Endometrium (tissue), 2 donors: Measurements from ENCODE around the gene HSPA4L.

Source experiments
- FAIRE-seq: peaks from 2 replicates; lab custom pipeline; 2012; peaks lifted over from hg19 to GRCh38; lab: Jason Lieb, UNC
- donor health status: control.
- donor health status: control.

Gene HSPA4L

DNA sequence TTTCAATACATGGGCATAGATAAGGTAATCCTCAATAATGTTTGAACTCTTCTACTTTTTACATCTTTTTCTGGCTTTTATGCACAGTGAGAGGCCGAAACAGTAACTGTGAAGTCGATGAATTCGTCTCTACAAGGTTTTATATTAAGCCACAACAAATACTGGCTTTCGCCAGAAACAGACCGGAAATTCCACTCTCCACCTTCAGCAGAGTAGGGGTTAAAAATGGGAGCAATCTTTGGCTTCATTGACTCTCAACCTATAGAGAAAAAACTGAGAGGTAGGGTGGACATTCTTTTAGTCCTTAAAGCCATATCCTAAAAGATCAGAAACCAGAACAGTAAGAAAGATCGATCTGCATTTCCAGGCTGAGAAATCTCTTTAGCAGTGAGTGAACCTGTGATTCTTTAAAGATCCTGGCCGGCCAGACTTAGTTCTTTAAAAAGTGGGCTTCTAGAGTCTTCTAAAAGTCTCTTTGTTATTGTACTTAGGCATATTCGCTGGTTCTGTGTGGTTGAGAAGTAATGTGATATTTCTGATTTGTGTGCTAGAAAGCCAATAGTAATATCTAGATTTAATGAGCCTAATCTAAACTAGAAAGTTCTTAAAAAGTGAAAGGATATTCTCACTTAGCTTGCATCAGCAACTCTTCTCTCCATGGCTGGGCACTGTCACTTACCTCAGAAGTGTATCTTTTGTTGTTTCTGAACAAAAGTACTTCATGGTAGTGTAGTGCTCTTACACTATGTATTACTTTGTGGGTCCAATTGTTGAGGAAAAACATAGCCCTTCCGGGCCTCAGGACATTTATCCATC, 2.0 kb downstream of the HSPA4L start:
- no peak for FAIRE-seq

DNA sequence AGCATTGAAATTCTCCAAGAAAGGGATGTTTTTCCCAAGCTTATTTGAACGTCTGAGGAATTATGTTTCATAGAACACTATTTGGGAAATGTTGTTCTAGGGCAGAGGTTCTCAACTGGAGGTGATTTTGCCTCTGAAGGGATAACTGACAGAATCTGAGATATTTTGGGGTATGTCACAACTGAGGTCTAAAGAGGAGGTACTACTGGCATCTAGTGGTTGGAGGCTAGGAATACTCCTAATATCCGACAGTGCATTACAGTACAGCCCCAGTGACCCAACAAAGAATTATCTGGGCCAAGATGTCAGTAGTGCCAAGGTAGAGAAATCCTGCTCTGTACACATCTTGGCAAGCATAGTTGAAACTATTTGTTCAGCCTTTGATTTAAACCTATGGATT, 6.4 kb downstream of the HSPA4L start:
- FAIRE-seq: no peak

DNA sequence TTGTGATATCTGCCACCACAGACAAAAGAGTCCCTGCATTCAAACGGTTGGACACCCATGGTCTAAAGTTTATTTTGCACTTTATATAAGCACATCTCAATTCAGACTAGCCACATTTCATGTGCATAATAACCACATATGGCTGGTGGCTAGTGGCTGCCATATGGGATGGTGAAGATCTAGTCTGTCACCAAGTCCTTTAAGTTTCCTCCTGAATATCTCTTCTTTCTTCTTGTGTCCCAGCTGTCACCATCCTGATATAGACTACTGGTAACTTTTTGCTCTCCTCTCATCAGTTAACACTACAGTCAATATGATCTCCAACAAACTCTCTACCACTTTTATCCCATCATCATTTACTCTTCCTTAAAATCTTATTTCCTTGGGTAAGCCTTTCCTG, 9.3 kb downstream of the HSPA4L start:
- no peak for FAIRE-seq

DNA sequence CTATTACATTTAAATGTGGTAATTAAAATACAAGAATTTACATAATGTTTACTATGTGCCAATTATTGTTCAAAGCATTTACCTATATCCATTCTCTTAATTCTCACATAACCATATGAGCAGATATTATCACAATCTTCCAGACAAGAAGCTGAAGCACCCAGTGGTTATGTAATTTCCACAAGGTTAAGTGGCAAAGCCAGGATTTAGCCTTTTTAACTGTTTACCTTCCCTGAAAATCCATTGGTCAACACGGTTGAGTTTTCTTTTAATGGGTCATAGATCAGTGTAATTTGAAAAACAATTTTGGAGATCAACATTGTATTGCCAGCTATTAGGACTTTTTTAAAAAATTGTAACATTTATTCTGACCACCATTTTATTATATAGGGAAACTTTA, 11.4 kb downstream of the HSPA4L start:
- no peak for FAIRE-seq

DNA sequence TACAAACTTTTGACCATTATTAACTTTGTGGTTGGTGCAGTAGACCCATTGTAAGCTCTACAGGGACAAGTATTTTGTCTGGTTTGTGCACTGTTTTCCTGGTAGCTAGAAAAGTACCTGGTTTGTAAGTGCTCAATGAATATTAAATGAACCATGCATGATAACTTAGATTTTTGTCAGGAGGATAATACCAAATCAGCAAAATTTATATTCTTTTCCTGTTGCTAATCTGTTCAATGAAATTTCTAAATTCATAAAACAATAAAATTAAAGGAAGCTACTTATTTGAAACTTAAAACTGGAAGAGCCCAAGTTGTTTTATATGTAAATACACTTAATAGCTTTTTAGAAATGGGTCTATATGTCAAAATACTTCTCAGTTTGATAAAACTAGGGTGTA, 17.6 kb downstream of the HSPA4L start:
- FAIRE-seq: no peak

DNA sequence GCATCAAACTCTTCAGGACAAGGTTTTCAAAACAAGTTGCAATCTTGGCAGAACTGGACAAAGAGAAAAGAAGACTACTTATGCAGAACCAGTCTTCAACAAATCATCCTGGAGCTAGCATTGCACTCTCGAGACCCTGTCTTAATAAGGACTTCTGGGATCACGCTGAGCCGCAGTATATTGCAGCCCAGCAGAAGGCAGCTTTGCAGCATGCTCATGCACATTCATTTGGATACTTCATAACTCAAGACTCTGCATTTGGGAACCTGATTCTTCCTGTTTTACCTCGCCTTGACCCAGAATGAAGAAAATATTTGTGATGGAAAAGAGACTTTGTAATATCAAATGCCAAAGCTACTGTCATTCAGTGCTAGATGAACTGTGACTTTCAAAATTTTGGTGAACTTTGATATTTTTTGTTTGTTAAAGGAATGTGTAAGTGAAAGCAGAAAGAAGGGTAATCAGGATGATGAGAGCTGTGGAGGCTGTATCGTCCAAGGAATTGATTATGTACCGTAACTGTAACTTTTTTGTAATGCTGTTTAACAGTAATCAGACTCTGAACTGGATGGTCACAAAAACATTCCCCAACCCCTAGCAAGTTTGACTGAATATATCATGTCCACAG, 27.2 kb downstream of the HSPA4L start:
- no peak for FAIRE-seq

DNA sequence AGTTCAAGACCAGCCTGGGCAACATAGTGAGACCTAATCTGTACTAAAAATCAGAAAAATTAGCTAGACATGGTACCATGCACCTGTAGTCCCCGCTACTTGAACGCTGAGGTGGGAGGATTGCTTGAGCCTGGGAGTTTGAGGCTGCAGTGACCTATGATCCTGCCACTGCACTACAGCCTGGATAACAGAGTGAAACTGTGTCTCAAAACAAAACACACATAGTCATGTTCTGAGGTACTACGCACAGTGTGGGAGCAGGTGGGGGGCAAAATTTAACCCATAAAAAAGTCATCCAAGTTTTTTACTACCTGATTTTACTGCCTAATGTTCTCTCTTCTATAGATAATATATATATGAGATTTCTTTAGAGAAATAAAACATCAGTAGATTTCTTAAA, 28.4 kb downstream of the HSPA4L start:
- FAIRE-seq: no peak

DNA sequence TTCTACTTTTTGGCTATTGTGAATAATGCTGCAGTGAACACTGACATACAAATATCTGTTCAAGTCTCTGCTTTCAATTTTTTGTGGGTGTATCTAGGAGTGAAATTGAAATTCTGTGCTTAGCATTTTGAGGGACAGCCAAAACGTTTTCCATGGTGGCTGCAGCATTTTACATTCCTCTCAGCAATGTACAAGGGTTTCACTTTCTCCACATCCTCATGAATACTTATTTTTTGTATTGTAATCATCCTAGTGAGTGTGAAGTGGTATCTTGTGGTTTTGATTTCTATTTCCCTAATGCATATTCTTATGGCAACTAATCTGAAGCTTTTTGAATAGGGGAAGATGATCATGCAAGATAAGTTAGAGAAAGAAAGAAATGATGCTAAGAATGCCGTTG, 40.3 kb downstream of the HSPA4L start:
- no peak for FAIRE-seq

DNA sequence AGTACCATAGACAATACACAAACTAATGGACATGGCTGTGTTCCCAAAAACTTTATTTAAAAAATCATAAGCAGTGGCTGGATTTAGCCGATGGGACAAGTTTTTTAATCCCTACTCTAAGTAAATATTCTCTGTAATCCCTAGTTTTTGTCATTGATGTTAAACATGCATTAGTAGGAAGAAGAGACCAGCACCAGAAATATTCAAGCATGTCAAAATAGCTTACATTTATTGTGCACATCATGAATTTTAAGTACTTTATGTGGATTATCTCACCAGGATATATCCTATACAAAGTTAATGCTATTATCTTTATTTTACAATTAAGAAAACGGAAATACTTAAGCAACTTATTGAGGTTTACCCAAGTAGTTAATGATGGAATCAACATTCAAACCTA, 46.0 kb downstream of the HSPA4L start:
- FAIRE-seq: no peak

DNA sequence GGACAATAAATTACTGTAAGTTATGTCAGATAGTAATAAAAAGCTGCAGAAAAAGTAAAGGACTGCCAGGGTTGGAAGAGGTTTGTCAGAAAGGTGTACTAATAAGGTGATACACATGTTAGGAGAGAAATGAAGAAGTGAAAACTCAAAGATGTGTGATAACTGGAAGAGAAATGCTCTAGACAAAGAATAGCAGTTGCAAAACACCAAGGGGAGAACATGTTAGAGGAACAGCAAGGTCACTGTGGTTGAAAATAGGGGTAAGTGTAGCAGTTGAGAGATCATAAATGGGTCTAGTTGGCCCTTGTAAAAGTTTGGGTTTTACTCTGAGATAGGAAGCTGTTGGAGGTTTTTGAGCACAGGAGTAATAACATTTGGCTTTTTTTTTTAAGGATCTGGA, 46.9 kb downstream of the HSPA4L start:
- no peak for FAIRE-seq

DNA sequence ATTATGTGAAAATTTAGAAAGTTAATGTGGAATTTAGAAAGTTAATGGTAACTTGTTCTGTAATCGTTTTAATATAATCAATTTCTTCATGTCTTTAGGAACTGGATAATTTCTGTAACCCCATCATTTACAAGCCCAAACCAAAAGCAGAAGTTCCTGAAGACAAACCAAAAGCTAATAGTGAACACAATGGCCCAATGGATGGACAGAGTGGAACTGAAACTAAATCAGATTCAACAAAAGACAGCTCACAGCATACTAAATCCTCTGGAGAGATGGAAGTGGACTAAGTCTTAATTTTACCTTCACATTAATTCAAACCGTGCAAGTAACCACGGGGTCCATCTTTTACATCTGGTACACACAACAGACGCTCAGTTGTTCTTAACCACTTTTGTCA, 50.5 kb downstream of the HSPA4L start:
- no peak for FAIRE-seq

DNA sequence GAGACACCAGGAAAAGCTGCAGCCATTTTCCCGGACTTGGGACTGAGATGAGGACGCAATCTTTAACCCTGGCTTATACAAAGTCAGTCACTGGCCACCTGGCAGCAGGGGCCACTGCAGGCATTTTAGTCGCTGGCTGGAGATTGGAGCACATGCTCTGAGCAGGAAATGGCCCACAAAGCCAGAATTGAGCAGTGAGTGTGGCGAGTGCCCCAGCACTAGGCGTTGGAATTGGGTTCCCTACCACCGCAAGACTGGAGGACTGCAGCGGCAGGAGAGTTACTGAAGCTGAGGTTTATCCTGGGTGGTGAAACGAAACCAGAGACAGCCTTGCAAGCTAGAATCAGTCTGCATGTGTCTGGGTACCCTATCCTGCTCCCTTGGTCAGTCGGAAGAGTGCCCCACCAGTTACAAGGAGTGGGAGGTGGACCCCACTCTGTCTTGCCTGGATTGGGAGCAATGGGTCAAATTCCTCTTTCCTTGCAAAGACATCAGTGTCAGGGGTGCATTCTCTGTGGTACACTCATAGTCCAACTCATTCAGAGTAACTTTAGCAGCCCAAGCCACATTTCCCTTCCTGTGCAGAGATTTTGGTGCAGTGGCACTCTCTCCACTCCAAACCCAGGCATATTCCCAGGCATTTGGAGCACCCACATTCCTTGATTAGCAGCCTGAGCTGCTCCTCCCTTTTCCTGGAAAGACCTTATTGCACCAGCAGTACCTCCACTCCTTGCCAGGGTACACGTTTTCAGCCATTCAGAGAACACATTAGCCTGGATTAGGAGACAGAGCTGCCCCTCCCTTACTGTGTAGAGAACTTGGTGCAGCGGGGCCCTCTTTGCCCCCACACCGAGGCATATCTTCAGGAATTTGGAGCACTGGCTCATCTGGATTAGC, 61.8 kb downstream of the HSPA4L start:
- FAIRE-seq: no peak

DNA sequence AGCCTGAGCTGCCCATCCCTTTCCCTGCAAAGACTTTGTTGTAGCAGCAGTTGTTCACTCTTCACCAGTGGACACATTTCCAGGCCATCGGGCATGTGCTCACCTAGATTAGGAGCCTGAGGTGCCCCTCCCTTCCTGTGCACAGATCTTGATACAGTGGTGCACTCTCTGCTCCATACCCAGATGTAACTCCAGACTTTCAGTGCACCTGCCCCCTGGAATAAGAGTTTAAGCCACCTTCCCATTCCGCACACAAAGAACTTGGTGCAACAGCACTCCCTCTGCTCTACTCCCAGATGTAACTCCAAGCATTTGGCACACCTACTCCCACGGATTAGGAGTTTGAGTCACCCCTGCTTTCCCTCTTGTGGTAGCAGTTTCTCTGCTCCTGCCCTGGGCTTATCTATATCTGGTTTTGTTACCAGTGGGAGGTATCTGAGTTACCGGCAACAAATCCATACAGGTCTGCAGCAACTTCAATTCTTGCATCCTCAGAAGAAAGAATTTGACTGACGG, 62.5 kb downstream of the HSPA4L start:
- no peak for FAIRE-seq

DNA sequence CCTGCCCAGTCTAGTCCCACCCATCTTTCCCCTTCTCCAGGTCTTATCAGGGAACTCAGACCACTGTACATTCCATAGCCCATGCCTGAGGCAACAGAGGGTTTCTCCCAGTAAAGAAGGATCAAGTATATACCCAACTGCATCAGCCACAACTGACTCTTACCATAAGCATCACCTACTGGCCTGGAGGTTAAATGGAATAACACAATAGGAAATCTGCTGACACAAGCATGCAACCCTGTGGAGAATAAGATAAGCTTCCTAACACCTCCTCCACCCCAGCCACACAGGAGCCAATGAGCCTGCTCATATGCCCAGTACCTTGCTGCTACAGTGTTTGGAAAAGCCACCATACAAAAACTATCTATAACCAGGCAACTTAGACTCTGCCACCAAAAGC, 63.9 kb downstream of the HSPA4L start:
- FAIRE-seq: no peak

DNA sequence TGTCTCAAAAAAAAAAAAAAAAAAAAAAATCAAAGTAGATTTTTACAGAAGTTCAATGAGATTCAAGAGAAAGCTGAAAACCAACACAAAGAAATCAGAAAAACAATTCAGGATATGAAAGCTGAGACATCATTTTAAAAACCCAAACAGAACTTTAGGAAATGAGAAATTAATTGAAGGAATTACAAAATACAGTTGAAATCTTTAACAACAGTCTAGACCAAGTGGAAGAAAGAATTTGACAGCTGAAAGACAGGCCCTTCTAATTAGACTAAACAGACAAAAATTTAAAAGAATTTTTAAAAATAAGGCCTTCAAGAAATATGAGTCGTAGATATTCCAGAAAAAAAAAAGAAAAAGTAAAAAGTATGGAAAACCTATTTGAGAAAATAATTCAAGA, 64.6 kb downstream of the HSPA4L start:
- FAIRE-seq: no peak

DNA sequence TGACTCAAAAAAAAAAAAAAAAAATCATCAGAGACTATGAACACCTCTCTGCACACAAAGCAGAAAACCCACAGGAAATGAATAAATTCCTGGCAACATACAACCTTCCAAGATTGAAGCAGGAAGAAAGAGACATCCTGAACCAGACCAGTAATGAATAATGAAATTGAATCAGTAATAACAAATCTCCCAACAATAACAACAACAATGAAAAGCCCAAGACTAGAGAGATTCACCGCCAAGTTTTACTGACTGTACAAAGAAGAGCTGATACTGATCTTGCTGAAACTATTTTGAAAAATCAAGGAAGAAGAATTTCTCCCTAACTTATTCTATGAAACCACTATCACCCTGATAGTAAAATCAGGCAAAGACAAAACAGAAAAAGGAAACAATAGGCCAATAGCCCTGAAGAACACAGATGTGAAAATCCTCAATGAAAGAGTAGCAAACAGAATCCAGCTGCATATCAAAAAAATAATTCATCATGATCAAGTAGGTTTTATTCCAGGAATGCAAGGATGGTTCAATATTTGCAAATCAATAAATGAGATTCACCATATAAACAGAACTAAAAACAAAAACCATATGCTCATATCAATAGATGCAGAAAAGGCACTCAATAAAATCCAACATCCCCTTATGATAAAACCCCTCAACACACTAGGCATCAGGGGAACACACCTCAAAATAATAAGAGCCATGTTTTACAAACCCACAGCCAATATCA, 67.5 kb downstream of the HSPA4L start:
- no peak for FAIRE-seq

DNA sequence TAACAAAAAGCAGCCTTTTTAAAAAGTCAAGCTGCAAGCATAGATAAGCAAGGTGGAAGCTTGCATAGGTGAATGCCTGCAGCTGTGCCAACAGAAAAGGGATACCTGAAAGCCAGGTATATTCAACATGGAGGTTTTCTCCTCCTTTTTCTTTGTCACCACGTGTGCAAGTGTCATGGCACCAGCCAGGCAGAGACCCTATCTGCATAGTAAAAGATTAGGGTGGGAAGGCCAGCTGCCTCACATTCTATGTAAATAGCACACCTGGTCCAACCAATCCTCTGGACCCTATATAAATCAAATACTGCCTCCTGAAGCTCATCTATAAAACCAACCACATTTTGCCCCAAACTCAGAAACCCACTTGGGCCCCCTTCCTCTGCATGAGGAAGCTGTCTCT, 70.5 kb downstream of the HSPA4L start:
- no peak for FAIRE-seq

DNA sequence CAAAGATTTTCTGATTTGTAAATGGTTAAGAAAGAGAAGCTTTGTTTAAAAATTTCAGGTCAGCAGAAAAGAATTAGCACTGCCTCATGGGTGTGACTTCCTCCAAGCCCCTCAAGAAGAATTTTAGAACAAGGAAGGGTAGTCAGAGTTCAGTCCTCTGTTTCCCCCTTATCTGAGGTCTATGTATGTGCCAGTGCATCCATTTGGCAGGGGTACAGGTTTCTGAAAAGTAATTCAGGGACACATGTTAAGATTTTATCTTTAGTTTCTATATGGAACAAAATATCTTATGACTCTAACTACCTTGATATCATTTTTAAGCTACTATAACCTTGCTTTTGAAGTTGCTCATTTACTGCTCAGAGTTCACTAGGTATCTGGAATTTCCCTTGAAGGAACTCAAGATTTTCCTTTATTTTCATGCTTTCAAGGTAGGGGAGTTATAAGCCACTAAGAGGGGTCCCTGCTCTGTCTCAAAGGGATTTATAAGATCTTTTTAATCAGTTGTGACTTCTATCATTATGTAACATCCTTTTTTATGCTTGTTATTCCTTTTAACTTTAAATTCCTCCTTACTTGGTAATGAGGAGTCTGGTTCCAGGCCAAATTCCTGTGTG, 74.2 kb downstream of the HSPA4L start:
- FAIRE-seq: no peak

DNA sequence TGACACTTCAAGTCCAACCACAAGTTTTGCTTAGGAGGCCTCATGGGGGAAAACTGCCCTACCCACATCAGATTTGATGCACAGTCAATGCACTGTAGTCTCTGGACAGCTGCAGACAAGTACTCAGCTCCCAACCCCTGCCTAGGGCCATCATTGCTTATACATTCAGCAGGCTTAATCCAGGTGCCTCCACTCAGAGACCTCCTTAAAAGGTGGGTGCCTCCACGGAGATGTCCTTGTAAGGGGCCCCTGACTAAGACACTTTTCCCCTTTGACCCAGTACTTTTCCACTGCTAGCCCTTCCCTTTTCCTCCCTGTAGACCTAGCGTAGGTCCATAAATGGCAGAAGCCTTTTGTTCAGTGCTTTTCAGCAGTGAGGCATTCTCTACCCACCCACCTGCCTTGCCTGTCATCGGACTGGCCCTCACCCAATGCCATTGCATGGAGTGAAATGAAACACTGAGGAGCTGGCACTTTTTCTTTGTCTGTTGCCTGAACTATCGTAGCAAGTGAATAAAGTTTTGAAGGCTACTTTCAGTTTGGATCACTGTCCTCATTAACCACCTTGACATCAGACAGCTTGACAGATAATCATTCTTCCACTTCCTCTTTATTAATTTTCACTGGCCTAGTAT, 74.8 kb downstream of the HSPA4L start:
- no peak for FAIRE-seq

DNA sequence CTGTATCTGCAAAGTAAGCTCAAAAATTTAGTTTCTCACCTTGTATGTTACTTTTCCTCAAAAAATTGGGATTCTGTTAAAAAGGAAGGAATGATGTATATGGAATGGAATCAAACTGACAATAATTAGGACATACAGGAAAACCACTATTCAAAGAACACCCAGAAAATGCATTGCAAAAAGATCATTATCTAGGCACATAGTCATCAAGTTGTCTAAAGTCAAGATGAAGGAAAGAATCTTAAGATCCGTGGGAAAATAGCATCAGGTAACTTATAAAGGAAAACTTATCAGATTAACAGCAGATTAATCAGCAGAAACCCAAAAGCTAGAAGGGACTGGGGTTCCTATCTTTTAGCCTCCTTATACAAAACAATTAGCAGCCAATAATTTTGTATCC, 75.5 kb downstream of the HSPA4L start:
- no peak for FAIRE-seq

DNA sequence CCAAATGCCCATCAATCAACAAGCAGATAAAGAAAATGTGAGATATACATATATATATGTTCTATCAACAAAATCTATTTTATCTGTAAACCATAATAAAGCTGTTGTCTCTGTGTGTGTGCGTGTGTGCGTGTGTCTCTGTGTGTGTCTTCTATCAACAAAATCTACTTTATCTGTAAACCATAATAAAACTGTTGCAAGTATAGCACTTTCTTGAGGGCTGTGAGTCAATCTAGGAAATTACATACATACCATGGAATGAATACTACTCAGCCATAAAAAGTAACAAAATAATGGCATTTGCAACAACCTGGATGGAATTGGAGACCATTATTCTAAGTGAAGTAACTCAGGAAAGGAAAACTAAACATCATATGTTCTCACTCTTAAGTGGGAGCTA, 86.1 kb downstream of the HSPA4L start:
- no peak for FAIRE-seq
